GM11168 (cell line): Measurements from ENCODE around the gene SPATA3.
"Not testable (repeated sequence)": the region's sequence is repeated elsewhere in the genome, so short reads cannot be mapped to it uniquely, and the experiment has no call there.

Source experiments
- in situ Hi-C: fragments of 300-500 bp; cut with MboI; formaldehyde crosslinking; loops from one replicate; pipeline ENCODE4 v1.12.0; 2022; ENCODE audit warnings: low sequenced_read_pairs; ENCODE audit not compliant: unreplicated experiment

The SPATA3 gene

GRCh38 chr2:231012463-231012862 lies 16.5 kb downstream of the SPATA3 start:
- in situ Hi-C loops = no loop called here

- in situ Hi-C loops = no loop called here
These were observed 17.9 kb downstream of the SPATA3 start for GRCh38 chr2:231013820-231014219.

GRCh38 chr2:231015478-231015877 lies 19.6 kb downstream of the SPATA3 start:
- in situ Hi-C loops = no loop called here

- in situ Hi-C loops = no loop called here
These were observed 20.0 kb downstream of the SPATA3 start for GRCh38 chr2:231015926-231016325.

- in situ Hi-C loops = no loop called here
These were observed 20.8 kb downstream of the SPATA3 start for GRCh38 chr2:231016566-231017230.

- in situ Hi-C loops = no loop called here
These were observed 21.3 kb downstream of the SPATA3 start for GRCh38 chr2:231017231-231017598.

- in situ Hi-C loops = no loop called here
These were observed 22.3 kb downstream of the SPATA3 start for GRCh38 chr2:231018184-231018583.

- in situ Hi-C loops = not testable (repeated sequence)
These were observed 29.1 kb downstream of the SPATA3 start for GRCh38 chr2:231025059-231025458.

- in situ Hi-C loops = no loop called here
These were observed 33.0 kb downstream of the SPATA3 start for GRCh38 chr2:231028889-231029288.

GRCh38 chr2:231029563-231029962 lies 33.6 kb downstream of the SPATA3 start:
- in situ Hi-C loops = no loop called here

GRCh38 chr2:231030725-231031124 lies 34.8 kb downstream of the SPATA3 start:
- in situ Hi-C loops = no loop called here

- in situ Hi-C loops = no loop called here
These were observed 36.7 kb downstream of the SPATA3 start for GRCh38 chr2:231032575-231033140.

- in situ Hi-C loops = no loop called here
These were observed 37.5 kb downstream of the SPATA3 start for GRCh38 chr2:231033147-231034132.

- in situ Hi-C loops = no loop called here
These were observed 38.5 kb downstream of the SPATA3 start for GRCh38 chr2:231034291-231034882.

GRCh38 chr2:231036131-231036530 lies 40.2 kb downstream of the SPATA3 start:
- in situ Hi-C loops = no loop called here

GRCh38 chr2:231036578-231037106 lies 40.7 kb downstream of the SPATA3 start:
- in situ Hi-C loops = no loop called here

GRCh38 chr2:231037202-231037730 lies 41.3 kb downstream of the SPATA3 start, which contains the start of gene C2orf72:
Gene C2orf72 (plus strand): TSS chr2:231037523. CDS start chr2:231037566, 43 bp downstream.
- in situ Hi-C loops = no loop called here

- in situ Hi-C loops = no loop called here
These were observed 42.0 kb downstream of the SPATA3 start for GRCh38 chr2:231037731-231038482.
